Activated B cell treated with CpG ODN at 0.5 μM for 24 hours (primary cell): ENCODE data around the gene TOM1. TPM values are rescaled to one million over a fixed set of nuclear protein-coding genes. Genes with fewer than 3 reads are reported as not detected.
"Not testable (repeated sequence)": the region's sequence is repeated elsewhere in the genome, so short reads cannot be mapped to it uniquely, and the experiment has no call there.

ENCODE experiments used
- ATAC-seq: fragments of 200-7000 bp; cut with Tn5 transposase; one replicate; pipeline ENCODE4 v1.10.0; 2021; ENCODE audit warnings: low read depth, mild to moderate bottlenecking, moderate library complexity
- CTCF ChIA-PET: fragments of 350-600 bp; sonication (Branson Sonifier 250); formaldehyde crosslinking; loops from one replicate; lab custom pipeline; 2021; ENCODE audit warnings: antibody characterized with exemption; lab: Charles Lee
- POLR2A ChIA-PET: fragments of 350-600 bp; sonication (Branson Sonifier 250); formaldehyde crosslinking; loops from one replicate; lab custom pipeline; 2021; ENCODE audit warnings: antibody characterized with exemption; lab: Charles Lee
- DNase-seq: peaks from one replicate; pipeline ENCODE4 v3.0.0; 2022
- H3K27ac Mint-ChIP-seq: one replicate; pipeline ENCODE4 v1.8.0; 2020; ENCODE audit warnings: mixed read lengths
- H3K27me3 Mint-ChIP-seq: one replicate; pipeline ENCODE4 v1.8.0; 2021; ENCODE audit warnings: mixed read lengths
- H3K36me3 Mint-ChIP-seq: one replicate; pipeline ENCODE4 v1.8.0; 2021; ENCODE audit warnings: low read depth, mixed read lengths
- H3K4me1 Mint-ChIP-seq: one replicate; pipeline ENCODE4 v1.8.0; 2021; ENCODE audit warnings: mixed read lengths
- H3K4me3 Mint-ChIP-seq: one replicate; pipeline ENCODE4 v1.8.0; 2020; ENCODE audit warnings: mild to moderate bottlenecking, mixed read lengths
- H3K9me3 Mint-ChIP-seq: one replicate; pipeline ENCODE4 v1.8.0; 2020; ENCODE audit warnings: mixed read lengths
- intact Hi-C: fragments of 100-400 bp; cut with micrococcal nuclease; formaldehyde crosslinking; loops from one replicate; pipeline ENCODE4 v1.15.1; 2024
- total RNA-seq: library from RNA; stranded (reverse); gene quantifications from 2 replicates; pipeline ENCODE4 v1.2.3, GENCODE V29; 2022
- TF ChIP-seq, protein P1 (sequence below): fragments of 200-600 bp; IDR thresholded peaks from one replicate; pipeline ENCODE4 v1.8.0; 2022; ENCODE audit warnings: antibody characterized with exemption, mild to moderate bottlenecking

The TOM1 gene
- total RNA-seq, 1 donor from 2014 or later = 40.8 TPM

DNA sequence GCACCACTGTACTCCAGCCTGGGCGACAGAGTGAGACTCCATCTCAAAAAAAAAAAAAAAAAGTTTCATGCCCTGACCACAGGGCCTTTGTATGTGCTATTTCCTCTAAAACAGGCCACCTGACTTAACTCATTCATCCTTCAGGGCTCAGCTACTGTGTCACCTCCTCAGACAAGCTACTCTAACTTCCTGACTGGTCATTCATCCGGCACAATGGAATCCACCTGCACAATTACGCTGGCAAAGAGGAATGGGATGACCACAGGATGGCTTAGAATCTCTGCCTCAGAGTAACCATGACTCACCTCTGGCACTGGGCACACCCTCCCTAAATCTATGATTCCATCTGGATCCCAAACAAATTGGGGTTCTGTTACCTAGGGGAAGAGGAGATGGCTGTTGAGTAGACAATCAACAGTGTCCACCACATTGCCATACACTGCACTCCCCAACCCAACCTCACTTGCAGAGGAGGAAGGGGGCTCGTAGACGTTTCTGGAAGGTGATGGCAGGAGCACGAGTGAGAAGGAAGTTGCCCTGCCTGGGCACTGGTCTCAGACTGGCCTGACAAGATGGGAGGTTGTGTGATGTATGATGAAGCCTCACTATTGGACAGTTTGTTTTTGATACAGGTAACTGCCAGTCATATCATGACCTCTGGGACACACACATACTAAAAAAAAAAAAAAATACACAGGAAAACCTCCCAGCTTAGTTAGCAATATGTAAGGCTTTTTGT lies 58.4 kb downstream of the TOM1 start:
- ChIA-PET CTCF (interaction anchor here (1.7 kb wide), 1 partner anchor 53 kb away, joined by 9 read pairs; no protein-coding TSS in a partner anchor), POLR2A (interaction anchor here (0.6 to 2.1 kb wide), 3 partner anchors 19 to 53 kb away, joined by 4 to 12 read pairs (median 6); no protein-coding TSS in a partner anchor)
- no peaks in the 10 kb centered on the region for H3K27me3 Mint-ChIP-seq
- intact Hi-C loops = no loop called here
- no peaks in the 10 kb centered on the region for H3K36me3 Mint-ChIP-seq
- no peak for ATAC-seq
- H3K4me1 Mint-ChIP-seq = peaks cover 59% of the 10 kb centered on the region
- TF ChIP-seq, protein P1, sequence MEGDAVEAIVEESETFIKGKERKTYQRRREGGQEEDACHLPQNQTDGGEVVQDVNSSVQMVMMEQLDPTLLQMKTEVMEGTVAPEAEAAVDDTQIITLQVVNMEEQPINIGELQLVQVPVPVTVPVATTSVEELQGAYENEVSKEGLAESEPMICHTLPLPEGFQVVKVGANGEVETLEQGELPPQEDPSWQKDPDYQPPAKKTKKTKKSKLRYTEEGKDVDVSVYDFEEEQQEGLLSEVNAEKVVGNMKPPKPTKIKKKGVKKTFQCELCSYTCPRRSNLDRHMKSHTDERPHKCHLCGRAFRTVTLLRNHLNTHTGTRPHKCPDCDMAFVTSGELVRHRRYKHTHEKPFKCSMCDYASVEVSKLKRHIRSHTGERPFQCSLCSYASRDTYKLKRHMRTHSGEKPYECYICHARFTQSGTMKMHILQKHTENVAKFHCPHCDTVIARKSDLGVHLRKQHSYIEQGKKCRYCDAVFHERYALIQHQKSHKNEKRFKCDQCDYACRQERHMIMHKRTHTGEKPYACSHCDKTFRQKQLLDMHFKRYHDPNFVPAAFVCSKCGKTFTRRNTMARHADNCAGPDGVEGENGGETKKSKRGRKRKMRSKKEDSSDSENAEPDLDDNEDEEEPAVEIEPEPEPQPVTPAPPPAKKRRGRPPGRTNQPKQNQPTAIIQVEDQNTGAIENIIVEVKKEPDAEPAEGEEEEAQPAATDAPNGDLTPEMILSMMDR = no peak
- no peaks in the 10 kb centered on the region for H3K9me3 Mint-ChIP-seq
- peak overlapping the region; percentile 27 for H3K27ac Mint-ChIP-seq
- no peak overlapping the region for H3K4me3 Mint-ChIP-seq
- no peak for DNase-seq

DNA sequence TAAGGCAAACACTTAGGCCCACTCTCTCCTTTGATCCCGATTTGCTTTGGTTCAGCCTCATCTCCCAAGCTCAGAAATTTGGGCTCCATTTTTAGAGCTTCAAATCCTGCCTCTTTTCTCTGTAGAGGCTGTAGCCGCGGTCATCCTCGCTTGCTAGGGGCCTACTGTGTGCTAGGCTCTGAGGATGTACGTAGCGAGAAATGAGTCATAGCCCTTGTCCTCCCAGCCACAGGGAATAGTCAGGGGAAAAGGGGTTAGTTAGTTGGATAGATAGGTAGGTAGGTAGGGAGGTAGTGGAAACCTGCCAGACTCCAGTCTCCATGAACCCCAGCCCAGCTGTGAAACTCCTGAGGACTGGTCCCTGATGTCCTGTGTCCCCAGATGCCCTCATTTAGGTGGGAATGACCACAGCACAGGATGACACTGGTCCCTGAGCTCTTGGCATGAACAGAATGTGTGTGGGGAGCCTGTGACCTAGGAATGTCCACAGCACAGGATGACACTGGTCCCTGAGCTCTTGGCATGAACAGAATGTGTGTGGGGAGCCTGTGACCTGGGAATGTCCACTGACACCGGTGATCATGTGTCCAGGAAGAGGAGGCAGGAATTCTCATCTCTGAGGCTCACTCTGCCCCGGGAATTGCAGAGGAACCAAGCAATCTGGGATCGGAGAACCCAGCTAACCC lies 59.8 kb downstream of the TOM1 start:
- Mint-ChIP-seq H3K27me3 (no peaks in the 10 kb centered on the region), H3K4me3 (no peak overlapping the region), H3K36me3 (no peaks in the 10 kb centered on the region), H3K9me3 (no peaks in the 10 kb centered on the region), H3K4me1 (peaks cover 53% of the 10 kb centered on the region), H3K27ac (peak overlapping the region; percentile 37)
- ATAC-seq = no peak
- ChIA-PET POLR2A (interaction anchor here (0.6 to 2.5 kb wide), 5 partner anchors 8 to 1018 kb away, joined by 3 to 6 read pairs (median 6); no protein-coding TSS in a partner anchor), CTCF (interaction anchor here (0.9 to 1.2 kb wide), 3 partner anchors 8 to 71 kb away, joined by 3 to 4 read pairs (median 3); no protein-coding TSS in a partner anchor)
- DNase-seq = no peak
- TF ChIP-seq, protein P1 = no peak
- intact Hi-C loops = no loop called here

DNA sequence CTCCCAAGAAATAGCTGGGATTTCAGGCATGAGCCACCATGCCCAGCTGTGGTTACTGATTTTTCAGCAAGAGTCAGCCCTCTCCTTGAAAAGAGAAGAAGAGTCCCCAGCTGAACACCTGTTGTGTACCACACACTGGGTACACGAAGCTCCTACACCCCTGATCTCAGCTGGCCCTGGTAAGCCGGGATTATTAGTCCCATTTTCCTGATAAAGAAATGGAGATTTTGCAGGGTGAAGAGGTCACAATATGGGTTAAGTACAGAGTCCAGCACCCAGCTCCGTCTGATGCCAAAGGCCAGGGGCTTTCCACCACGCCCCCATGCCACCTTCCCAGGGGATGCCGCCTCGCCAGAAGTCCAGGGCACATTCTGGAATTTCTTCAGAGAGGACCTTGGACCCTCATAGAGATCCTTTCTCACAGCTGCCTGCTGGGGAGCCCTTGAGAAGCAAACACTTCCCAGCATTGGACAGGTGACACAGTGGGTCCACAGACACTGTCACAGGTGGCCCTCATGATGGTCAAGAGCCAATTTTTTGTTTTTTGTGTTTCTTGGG lies 61.4 kb downstream of the TOM1 start:
- POLR2A ChIA-PET = interaction anchor here (0.7 to 2.5 kb wide), 5 partner anchors 10 to 49 kb away, joined by 3 to 7 read pairs (median 6); partner anchors contain the start of gene HMOX1
- Mint-ChIP-seq H3K4me1 (peaks cover 47% of the 10 kb centered on the region), H3K27me3 (no peaks in the 10 kb centered on the region), H3K9me3 (no peaks in the 10 kb centered on the region), H3K4me3 (no peak overlapping the region), H3K27ac (no peak overlapping the region), H3K36me3 (no peaks in the 10 kb centered on the region)
- CTCF ChIA-PET = no interaction called here
- TF ChIP-seq, protein P1 = no peak
- intact Hi-C loops = no loop called here
- DNase-seq (no peak), ATAC-seq (no peak)

DNA sequence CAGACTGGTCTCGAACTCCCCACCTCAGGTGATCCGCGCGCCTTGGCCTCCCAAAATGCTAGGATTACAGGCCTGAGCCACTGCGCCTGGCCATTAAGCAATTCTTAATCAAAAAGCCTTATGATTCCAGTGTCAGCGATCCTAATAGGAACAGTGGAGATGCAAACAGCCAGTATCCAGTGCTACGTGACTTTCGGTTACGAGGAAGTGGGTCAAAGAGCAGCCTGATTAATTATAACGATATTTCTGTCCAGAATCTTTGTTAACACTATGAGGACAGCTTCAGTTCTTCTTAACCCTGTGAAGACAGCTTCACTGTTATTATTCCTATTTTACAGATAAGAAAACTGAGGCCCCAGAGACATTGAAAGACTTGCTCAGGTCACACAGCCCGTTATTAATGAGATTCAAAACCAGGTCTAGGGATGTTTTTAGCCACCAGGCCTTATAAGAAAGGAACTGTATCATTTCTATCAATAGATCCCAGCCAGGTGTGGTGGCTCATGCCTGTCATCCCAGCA lies 63.9 kb downstream of the TOM1 start:
- H3K4me1 Mint-ChIP-seq = peaks cover 59% of the 10 kb centered on the region
- intact Hi-C loops = no loop called here
- H3K36me3 Mint-ChIP-seq = no peaks in the 10 kb centered on the region
- ATAC-seq (no peak), DNase-seq (no peak)
- no peaks in the 10 kb centered on the region for H3K9me3 Mint-ChIP-seq
- ChIA-PET POLR2A (interaction anchor here (1.1 to 2.1 kb wide), 2 partner anchors 11 to 47 kb away, joined by 5 to 6 read pairs; no protein-coding TSS in a partner anchor), CTCF (interaction anchor here (0.7 kb wide), 1 partner anchor 12 kb away, joined by 3 read pairs; no protein-coding TSS in a partner anchor)
- H3K4me3 Mint-ChIP-seq = no peak overlapping the region
- H3K27me3 Mint-ChIP-seq = no peaks in the 10 kb centered on the region
- TF ChIP-seq, protein P1 = no peak
- no peak overlapping the region for H3K27ac Mint-ChIP-seq

DNA sequence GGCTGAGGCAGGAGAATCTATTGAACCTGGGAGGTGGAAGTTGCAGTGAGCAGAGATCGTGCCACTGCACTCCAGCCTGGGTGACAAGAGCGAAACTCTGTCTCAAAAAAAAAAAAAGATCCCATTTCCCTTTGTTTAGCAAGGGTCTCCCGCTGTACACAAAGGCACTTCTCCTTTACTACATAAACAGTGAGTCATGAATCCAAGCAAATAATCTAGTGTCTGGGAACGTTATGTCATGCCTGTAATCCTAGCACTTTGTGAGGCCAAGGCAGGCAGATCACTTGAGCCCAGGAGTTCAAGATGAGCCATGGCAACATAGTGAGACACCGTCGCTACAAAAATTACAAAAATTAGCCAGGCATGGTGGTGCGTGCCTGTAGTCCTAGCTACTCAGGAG lies 64.5 kb downstream of the TOM1 start:
- H3K4me1 Mint-ChIP-seq = peaks cover 60% of the 10 kb centered on the region
- H3K27ac Mint-ChIP-seq, H3K4me3 Mint-ChIP-seq, H3K27me3 Mint-ChIP-seq, H3K36me3 Mint-ChIP-seq, H3K9me3 Mint-ChIP-seq, DNase-seq, CTCF ChIA-PET, intact Hi-C loops, ATAC-seq: not testable (repeated sequence)
- POLR2A ChIA-PET = interaction anchor here (1.1 kb wide), 1 partner anchor 46 kb away, joined by 6 read pairs; no protein-coding TSS in a partner anchor
